CD4-positive, alpha-beta T cell treated with Interleukin-10 for 1 hour (primary cell): ENCODE measurements around the gene NEU4.

ENCODE experiments used
- DNase-seq: peaks from one replicate; pipeline ENCODE4 v3.0.0-alpha.2; 2020

NEU4 gene

GRCh38 chr2:241836292-241836691 lies 27.3 kb downstream of the NEU4 start:
- no peak for DNase-seq

DNA sequence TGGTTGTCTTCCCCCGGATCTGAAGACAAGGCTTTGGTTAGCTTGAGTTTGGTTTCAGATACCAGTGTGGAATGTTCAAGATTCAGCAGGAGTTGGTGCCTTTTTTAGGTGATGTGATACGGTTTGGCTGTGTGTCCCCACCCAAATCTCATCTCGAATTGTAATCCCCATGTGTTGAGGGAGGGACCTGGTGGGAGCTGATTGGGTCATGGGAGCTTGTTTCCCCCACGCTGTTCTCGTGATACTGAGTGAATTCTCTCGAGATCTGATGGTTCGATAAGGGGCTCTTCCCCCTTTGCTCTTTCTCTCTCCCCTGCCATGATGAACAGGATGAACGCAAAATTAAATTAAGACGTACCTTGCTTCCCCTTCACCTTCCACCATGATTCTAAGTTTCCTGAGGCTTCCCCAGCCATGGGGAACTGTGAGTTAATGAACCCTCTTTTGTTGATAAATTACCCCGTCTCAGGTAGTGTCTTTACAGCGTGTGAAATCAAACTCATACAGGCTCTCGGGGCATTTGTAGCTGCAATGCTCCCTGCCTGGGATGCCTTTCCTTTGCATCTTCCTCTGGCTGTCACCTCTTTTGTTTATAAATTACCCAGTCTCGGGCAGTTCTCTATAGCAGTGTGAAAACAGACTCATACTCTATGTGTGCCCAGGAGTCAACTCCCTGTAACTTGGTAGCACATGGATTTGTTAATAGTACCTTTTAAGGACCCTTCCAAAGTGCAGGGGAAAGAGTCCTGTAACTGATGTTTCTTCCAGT lies 28.4 kb downstream of the NEU4 start:
- DNase-seq = no peak

DNA sequence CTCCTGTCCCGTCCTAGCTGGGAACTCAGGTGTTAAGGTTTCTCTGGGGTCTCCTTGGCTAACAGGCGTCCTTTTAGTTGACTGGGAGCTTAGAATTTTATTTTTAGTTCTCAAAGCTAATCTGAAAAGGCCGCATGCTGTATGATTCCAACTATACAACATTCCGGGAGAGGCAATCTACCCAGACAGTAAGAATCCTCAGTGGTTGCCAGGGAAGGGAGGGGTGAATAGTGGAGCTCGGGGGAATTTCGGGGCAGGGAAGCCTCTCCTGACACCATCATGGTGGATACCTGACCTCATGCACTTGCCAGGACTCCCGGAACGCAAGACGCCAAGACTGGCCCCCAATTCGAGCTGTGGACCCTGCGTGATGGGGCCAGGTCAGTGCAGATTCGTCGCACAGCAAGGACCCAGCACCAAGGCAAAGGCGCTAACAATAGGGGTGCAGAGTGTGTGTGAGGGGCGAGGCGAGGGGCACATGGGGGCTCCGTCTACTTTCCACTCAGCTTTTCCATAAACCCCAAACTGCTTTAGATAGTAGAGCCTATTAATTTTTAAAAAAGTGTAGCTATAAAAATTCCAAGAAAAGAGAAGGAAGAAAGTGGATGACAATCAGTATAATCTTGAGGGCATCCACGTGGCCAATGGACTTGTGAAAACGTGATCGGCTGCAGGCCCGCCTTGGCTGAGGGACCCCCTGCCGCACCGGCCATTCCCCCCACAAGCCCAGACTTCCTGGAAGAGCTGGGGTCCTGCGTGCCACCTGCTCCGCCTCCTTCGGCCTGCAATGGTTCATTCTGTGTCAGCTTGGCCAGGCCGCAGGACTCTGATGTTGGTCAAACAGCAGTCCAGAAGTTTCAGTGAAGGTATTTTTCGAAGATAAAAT lies 32.4 kb downstream of the NEU4 start:
- no peak for DNase-seq

DNA sequence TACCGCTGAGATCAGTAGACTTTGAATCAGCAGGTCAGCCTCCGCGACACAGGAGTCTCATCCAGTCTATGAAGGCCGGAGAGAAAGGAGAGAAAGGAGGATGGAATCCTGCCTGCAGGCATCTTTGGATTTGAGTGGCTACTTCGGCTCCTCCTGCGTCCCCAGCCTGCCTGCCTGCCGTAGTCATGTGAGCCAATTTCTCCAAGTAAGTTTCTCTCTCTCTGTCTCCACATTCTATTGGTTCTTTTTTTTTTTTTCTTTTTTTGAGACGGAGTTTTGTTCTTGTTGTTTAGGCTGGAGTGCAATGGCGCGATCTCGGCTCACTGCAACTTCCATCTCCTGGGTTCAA lies 33.0 kb downstream of the NEU4 start:
- DNase-seq = no peak

GRCh38 chr2:241842620-241843211 lies 33.7 kb downstream of the NEU4 start:
- peak; percentile 64 for DNase-seq

GRCh38 chr2:241843321-241844065 lies 34.5 kb downstream of the NEU4 start:
- DNase-seq = no peak

DNA sequence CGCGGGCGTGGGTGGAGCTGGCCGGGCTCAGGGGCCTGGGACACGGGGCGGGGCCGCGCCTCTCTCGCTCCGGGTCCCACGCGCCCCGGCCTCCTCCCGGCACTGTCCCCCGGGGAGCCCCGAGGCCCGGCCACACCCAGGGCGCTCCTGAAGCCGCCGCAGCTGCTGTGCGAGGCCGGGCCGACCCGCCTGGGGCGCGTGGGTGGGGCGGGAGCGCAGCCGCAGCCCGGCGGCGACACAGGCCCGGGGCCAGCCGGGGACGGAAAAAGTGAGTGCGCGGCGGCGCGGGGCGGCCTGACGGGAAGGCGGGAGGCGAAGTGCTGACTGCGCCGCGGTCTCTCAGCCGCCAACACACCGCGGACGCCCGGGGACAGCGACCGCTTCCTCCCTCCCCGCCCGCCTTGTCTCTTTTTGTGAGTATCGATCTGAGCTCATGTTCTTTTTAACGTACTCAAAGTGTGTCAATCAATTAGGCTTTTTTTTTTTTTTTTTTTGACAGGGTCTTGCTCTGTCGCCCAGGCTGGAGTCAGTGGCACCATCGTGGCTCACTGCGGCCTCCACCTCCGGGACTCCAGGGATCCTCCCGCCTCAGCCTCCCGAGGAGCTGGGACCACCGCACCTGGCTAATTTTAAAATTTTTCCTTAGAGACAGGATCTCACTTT lies 35.2 kb downstream of the NEU4 start:
- peak; percentile 78 for DNase-seq

- no peak for DNase-seq
These were observed 36.0 kb downstream of the NEU4 start for GRCh38 chr2:241844831-241845578.

DNA sequence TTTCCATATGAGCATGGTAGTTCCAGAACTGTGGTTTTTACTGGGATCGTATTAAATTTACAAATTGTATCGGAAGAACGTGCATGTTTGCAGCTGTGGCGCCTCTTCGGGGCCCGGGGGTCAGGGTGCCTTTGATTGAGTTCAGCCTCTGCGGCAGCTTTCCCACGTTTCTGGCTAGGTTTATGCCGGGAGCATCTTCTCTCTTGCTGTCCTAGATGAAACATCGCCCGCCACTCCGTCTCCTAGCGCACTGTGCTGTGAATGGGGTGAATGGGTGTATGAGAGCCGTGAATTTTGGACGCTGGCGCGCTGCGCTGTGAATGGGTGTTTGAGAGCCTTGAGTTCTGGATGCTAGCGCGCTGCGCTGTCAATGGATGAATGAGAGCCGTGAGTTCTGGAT lies 37.4 kb downstream of the NEU4 start:
- no peak for DNase-seq

GRCh38 chr2:241848761-241849615 lies 40.0 kb downstream of the NEU4 start:
- no peak for DNase-seq

DNA sequence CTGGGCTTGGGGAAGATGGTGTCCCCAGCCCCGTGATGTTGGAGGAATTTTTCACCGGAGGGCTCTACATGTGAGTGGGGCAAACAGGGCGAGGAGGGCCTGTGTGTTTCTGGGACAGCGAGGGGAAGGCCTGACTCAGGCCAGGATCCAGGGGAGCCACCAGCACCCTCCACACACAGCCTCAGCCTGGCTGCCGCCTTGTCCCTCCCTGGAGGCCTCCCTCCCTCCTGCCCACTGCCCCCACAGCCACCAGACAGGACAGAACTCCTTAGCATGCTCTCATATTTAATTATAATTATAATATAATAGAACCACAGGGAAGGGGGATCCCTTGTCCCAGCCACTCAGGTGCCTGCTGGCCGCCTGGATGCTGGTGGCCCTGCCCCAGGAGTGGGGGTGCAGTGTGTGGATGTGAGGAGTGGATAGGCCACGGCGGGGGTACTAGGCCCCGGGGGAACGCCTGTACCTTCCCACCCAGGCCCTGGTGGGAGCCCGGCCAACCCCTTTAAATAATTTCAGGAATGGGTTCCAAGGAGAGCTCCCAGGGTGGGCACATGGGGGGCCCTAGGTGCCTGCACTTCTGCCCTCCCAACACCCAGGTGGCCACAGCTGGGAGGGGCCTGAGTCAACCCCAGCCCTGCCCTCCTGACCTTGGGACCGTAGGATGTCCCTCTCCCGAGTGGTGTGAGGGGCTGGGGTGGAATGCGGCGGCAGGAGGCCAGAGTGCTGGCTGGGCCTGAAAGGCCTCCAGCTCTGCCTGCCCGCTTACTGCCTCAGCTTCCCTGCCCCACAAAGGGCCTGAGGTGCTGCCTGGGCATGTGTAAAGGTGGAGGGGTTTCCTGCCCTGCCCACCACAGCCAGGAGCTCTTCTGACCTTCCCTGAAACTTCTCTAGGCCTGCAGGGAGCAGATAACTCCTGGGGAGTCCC lies 40.9 kb downstream of the NEU4 start:
- DNase-seq = no peak

DNA sequence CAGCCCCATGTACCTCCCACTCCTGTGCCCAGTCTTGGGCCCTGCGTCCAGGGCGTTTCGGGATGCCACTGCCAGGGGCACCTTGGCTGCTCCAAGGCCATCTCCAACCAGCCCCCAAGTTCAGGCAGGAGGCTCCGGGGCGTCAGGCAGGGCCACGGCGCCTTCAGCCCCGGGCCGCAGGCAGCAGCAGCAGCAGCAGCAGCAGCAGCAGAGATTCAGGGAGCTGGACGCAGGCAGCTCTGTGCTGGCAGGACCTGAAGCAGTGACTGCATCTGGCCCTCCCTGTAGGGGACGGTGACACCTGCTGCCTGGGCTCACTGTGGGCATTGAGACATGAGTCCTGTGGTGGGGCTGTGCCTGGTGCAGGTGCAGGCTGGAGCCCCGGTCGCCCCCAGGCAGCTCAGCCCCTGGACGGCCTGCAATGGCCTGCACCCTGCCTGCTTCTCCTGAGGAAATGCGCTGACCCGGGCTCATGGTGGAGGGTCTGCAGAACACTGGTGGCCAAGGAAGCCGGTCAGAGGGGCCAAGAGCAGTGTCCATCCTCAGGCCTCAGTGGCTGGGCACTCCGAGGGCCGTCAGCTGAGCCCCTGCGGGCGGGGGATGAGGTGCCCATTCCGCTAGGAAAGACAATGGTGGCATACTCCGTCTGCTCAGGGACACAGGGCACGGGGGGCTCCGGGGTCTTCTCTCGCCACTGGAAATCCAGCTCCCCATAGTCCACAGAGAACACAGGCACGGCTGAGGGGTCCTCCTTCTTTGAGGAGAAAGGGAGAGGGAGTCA lies 41.7 kb downstream of the NEU4 start:
- DNase-seq = no peak

- no peak for DNase-seq
These were observed 42.5 kb downstream of the NEU4 start for GRCh38 chr2:241851325-241852115.

GRCh38 chr2:241852116-241852980 lies 43.4 kb downstream of the NEU4 start:
- DNase-seq = no peak

DNA sequence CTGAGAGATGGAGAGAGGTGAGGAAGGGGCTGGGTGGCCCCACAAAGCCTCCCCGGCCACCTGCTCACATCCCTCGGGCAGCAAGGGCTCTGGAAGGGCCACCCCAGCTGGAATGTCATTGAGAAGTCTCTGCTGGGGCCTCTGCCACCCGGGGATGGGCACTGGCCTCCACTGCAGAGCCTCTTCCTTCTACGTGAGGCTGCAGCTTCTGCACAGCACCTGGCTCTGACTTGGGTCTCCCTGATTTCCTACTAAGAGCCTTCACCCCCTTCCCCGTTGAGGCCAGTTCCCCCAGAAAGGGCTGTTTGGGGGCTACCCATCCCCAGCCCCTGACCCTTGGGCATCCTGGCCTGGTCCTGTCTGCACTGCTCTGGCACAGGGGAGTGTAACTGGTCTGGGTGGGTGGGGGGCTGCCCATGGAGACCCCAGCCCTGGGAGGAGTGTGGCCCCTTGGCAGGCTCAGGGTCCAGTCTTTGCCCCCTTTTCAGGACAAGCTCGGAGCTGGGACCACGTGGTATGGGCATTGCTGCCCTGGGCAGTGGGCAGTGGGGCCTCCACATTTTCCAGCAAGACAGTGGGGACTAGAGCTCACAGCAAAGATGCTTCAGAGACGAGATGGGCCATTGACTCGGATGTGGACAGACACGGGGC lies 44.1 kb downstream of the NEU4 start:
- DNase-seq = no peak

- DNase-seq = no peak
These were observed 44.8 kb downstream of the NEU4 start for GRCh38 chr2:241853651-241854341.
